BJ (cell line): ENCODE results near the gene TNFAIP1. TPM values are rescaled to one million over a fixed set of nuclear protein-coding genes. Genes with fewer than 3 reads are reported as not detected.

ENCODE experiments used
- CTCF ChIA-PET: fragments of 350-600 bp; formaldehyde crosslinking; extraction: SDS; loops from one replicate; lab custom pipeline; 2021; ENCODE audit warnings: antibody characterized with exemption, inconsistent platforms; lab: Yijun Ruan, JAX
- POLR2A ChIA-PET: fragments of 300-600 bp; sonication (Branson Sonifier 250); formaldehyde crosslinking; extraction: SDS; loops from one replicate; lab custom pipeline; 2021; ENCODE audit warnings: antibody characterized with exemption; lab: Charles Lee
- DNase-seq: peaks from one replicate; pipeline ENCODE4 v3.0.0-alpha.2; 2011; ENCODE audit warnings: low read depth
- H3K27me3 ChIP-seq: 2 replicates; pipeline ENCODE4 v1.6.0; 2011; ENCODE audit warnings: low read length; ENCODE audit not compliant: control insufficient read depth, insufficient read depth
- H3K36me3 ChIP-seq: 2 replicates; pipeline ENCODE4 v1.5.1; 2011; ENCODE audit warnings: low read length; ENCODE audit not compliant: control insufficient read depth, insufficient read depth
- H3K4me3 ChIP-seq: 2 replicates; pipeline ENCODE4 v1.5.1; 2011; ENCODE audit warnings: low read depth, mild to moderate bottlenecking, control low read depth, low read length
- CTCF ChIP-seq: IDR thresholded peaks from 2 replicates; pipeline ENCODE4 v1.5.1; 2011; ENCODE audit warnings: low read depth, mild to moderate bottlenecking, control low read depth, inconsistent platforms, low read length, moderate library complexity; ENCODE audit not compliant: insufficient read depth
- polyA plus RNA-seq: library from polyadenylated mRNA; depleted of rRNA; stranded (reverse); fragments of >200 nt; gene quantifications from 2 replicates; pipeline ENCODE4 v1.2.3, GENCODE V29; 2011; rRNA removed

The TNFAIP1 gene
- polyA plus RNA-seq, 1 experiment, result 166 TPM

GRCh38 chr17:28395968-28396367 lies 60.4 kb downstream of the TNFAIP1 start:
- no peak overlapping the region for H3K4me3 ChIP-seq
- TF ChIP-seq CTCF, result no peak
- no peaks in the 10 kb centered on the region for H3K27me3 ChIP-seq
- peaks cover 8% of the 10 kb centered on the region for H3K36me3 ChIP-seq
- ChIA-PET POLR2A (no interaction called here), CTCF (no interaction called here)
- no peak for DNase-seq

Other genes with a start within 250 kb of the TNFAIP1 start
- gene TMEM97, start 16.6 kb upstream of the TNFAIP1 start, polyA plus RNA-seq, result 12.5 and 17.5 TPM in 2 replicates
- 39.1 and 53.2 TPM in 2 replicates for gene IFT20, start 289 bp upstream of the TNFAIP1 start, polyA plus RNA-seq
- gene POLDIP2, start 21.8 kb downstream of the TNFAIP1 start, polyA plus RNA-seq, result 106 and 141 TPM in 2 replicates
- not detected in 2 replicates for gene SEBOX, start 29.4 kb downstream of the TNFAIP1 start, polyA plus RNA-seq
- 1.9 and 4.2 TPM in 2 replicates for gene VTN, start 34.5 kb downstream of the TNFAIP1 start, polyA plus RNA-seq
- gene SARM1, start 35.9 kb downstream of the TNFAIP1 start, polyA plus RNA-seq, result 8.7 and 13.4 TPM in 2 replicates
- 5.2 and 5.9 TPM in 2 replicates for gene SLC46A1, start 70.5 kb downstream of the TNFAIP1 start, polyA plus RNA-seq
- not detected in 2 replicates for gene SLC13A2, start 137.9 kb downstream of the TNFAIP1 start, polyA plus RNA-seq
- not detected in 2 replicates for gene FOXN1, start 170.6 kb downstream of the TNFAIP1 start, polyA plus RNA-seq
- gene UNC119, start 216.9 kb downstream of the TNFAIP1 start, polyA plus RNA-seq, result 82.8 and 150 TPM in 2 replicates
- gene PIGS, start 235.8 kb downstream of the TNFAIP1 start, polyA plus RNA-seq, result 33.4 and 99.5 TPM in 2 replicates
- gene ALDOC, start 241.1 kb downstream of the TNFAIP1 start, polyA plus RNA-seq, result 50.0 and 65.4 TPM in 2 replicates